ENCODE results near the gene IL9. TPM values are rescaled to one million over a fixed set of nuclear protein-coding genes. Genes with fewer than 3 reads are reported as not detected.

Gene IL9
- total RNA-seq, 1 donor from 2014 or later = not detected

GRCh38 chr5:135937245-135937911, 41.7 kb upstream of the IL9 start:
- no peak overlapping the region for H3K27ac ChIP-seq
- peaks cover 38% of the 10 kb centered on the region for H3K27me3 ChIP-seq
- no peaks in the 10 kb centered on the region for H3K4me1 ChIP-seq
- DNase-seq (no peak), ATAC-seq (no peak)
- intact Hi-C loops (cut with DNase I) = no loop called here
- H3K9me3 ChIP-seq = no peaks in the 10 kb centered on the region
- no peaks in the 10 kb centered on the region for H3K36me3 ChIP-seq
- TF ChIP-seq, protein P1, sequence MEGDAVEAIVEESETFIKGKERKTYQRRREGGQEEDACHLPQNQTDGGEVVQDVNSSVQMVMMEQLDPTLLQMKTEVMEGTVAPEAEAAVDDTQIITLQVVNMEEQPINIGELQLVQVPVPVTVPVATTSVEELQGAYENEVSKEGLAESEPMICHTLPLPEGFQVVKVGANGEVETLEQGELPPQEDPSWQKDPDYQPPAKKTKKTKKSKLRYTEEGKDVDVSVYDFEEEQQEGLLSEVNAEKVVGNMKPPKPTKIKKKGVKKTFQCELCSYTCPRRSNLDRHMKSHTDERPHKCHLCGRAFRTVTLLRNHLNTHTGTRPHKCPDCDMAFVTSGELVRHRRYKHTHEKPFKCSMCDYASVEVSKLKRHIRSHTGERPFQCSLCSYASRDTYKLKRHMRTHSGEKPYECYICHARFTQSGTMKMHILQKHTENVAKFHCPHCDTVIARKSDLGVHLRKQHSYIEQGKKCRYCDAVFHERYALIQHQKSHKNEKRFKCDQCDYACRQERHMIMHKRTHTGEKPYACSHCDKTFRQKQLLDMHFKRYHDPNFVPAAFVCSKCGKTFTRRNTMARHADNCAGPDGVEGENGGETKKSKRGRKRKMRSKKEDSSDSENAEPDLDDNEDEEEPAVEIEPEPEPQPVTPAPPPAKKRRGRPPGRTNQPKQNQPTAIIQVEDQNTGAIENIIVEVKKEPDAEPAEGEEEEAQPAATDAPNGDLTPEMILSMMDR (IDR thresholded peaks at IDR 0.05) = no peak
- no peak overlapping the region for H3K4me3 ChIP-seq

DNA sequence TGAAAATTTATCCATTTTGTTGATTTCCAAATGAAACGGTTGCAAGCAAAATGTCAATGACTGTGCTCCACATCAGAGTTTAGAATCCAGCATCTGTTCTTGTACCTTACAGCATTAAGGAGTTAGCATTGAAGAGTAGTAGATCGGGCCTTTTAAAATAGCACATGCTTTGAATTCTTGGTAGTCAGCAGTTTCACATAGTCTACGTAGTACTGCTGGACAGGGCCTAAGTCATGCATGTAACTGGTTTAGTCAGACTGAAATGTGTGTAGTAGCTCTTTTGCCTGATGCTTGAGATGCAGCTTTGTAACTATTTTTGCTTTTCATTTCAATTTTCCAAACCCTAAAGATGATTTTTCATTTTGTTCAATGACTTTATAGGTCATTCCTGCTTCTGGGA, 39.3 kb upstream of the IL9 start:
- TF ChIP-seq, protein P1 (IDR thresholded peaks at IDR 0.05) = no peak
- no peaks in the 10 kb centered on the region for H3K36me3 ChIP-seq
- no peaks in the 10 kb centered on the region for H3K9me3 ChIP-seq
- H3K27me3 ChIP-seq = peaks cover 46% of the 10 kb centered on the region
- ATAC-seq (peak; percentile 21), DNase-seq (no peak)
- H3K4me3 ChIP-seq = no peak overlapping the region
- no peak overlapping the region for H3K27ac ChIP-seq
- H3K4me1 ChIP-seq = no peaks in the 10 kb centered on the region
- intact Hi-C loops (cut with DNase I) = no loop called here

GRCh38 chr5:135930949-135931295, 35.3 kb upstream of the IL9 start:
- H3K27me3 ChIP-seq = peaks cover 67% of the 10 kb centered on the region
- TF ChIP-seq, protein P1 (IDR thresholded peaks at IDR 0.05) = no peak
- H3K4me3 ChIP-seq = no peak overlapping the region
- no peaks in the 10 kb centered on the region for H3K4me1 ChIP-seq
- H3K27ac ChIP-seq = no peak overlapping the region
- H3K9me3 ChIP-seq = no peaks in the 10 kb centered on the region
- ATAC-seq (no peak), DNase-seq (no peak)
- intact Hi-C loops (cut with DNase I) = no loop called here
- H3K36me3 ChIP-seq = no peaks in the 10 kb centered on the region

GRCh38 chr5:135930029-135930948, 34.6 kb upstream of the IL9 start:
- H3K27me3 ChIP-seq = peaks cover 67% of the 10 kb centered on the region
- H3K9me3 ChIP-seq = no peaks in the 10 kb centered on the region
- TF ChIP-seq, protein P1 (IDR thresholded peaks at IDR 0.05) = no peak
- no peak overlapping the region for H3K27ac ChIP-seq
- H3K4me3 ChIP-seq = peak overlapping the region; percentile 26
- ATAC-seq = no peak
- no peaks in the 10 kb centered on the region for H3K36me3 ChIP-seq
- H3K4me1 ChIP-seq = no peaks in the 10 kb centered on the region
- intact Hi-C loops (cut with DNase I) = no loop called here
- DNase-seq = no peak

- TF ChIP-seq, protein P1 (IDR thresholded peaks at IDR 0.05) = no peak
- ATAC-seq = no peak
- Histone ChIP-seq H3K4me1 (no peaks in the 10 kb centered on the region), H3K36me3 (no peaks in the 10 kb centered on the region), H3K9me3 (no peaks in the 10 kb centered on the region), H3K27me3 (peaks cover 13% of the 10 kb centered on the region), H3K27ac (no peak overlapping the region), H3K4me3 (no peak overlapping the region)
- intact Hi-C loops (cut with DNase I) = no loop called here
- no peak for DNase-seq
Observed at GRCh38 chr5:135921388-135921787, 25.7 kb upstream of the IL9 start.
